Fibroblast of skin of left biceps (primary cell): ENCODE measurements around the gene GNAI1.

ENCODE experiments used
- DNase-seq, 2 experiments: peaks; one replicate each; pipeline ENCODE4 v3.0.0-alpha.2; 2013; ENCODE audit warnings: low read depth in 2 of 2

GNAI1 gene

GRCh38 chr7:80134536-80135308, at the start of gene GNAI1:
Gene GNAI1 (plus strand): TSS chr7:80134831. CDS start chr7:80135161, 330 bp downstream.
- DNase-seq: peak in 1 of 2 experiments; percentile 24

- DNase-seq: peak; percentile 76 to 79
Measured at GRCh38 chr7:80087051-80087770, 47.4 kb upstream of the GNAI1 start.

- no peak for DNase-seq
Measured at GRCh38 chr7:80087771-80088170, 46.9 kb upstream of the GNAI1 start.

GRCh38 chr7:80088705-80089104, 45.9 kb upstream of the GNAI1 start:
- no peak for DNase-seq

- no peak for DNase-seq
Measured at GRCh38 chr7:80089366-80089765, 45.3 kb upstream of the GNAI1 start.

GRCh38 chr7:80093349-80093748, 41.3 kb upstream of the GNAI1 start:
- DNase-seq: no peak

- DNase-seq: no peak
Measured at GRCh38 chr7:80095545-80095944, 39.1 kb upstream of the GNAI1 start.

- no peak for DNase-seq
Measured at GRCh38 chr7:80097756-80098155, 36.9 kb upstream of the GNAI1 start.

GRCh38 chr7:80098795-80099194, 35.8 kb upstream of the GNAI1 start:
- no peak for DNase-seq

- no peak for DNase-seq
Measured at GRCh38 chr7:80100254-80100653, 34.4 kb upstream of the GNAI1 start.

- no peak for DNase-seq
Measured at GRCh38 chr7:80105701-80106408, 28.8 kb upstream of the GNAI1 start.

- DNase-seq: no peak
Measured at GRCh38 chr7:80106498-80107113, 28.0 kb upstream of the GNAI1 start.

GRCh38 chr7:80107278-80107677, 27.4 kb upstream of the GNAI1 start:
- no peak for DNase-seq

- no peak for DNase-seq
Measured at GRCh38 chr7:80110376-80110775, 24.3 kb upstream of the GNAI1 start.

GRCh38 chr7:80114159-80114558, 20.5 kb upstream of the GNAI1 start:
- no peak for DNase-seq

GRCh38 chr7:80124526-80125264, 9.9 kb upstream of the GNAI1 start:
- DNase-seq: no peak

- DNase-seq: no peak
Measured at GRCh38 chr7:80127412-80128160, 7.0 kb upstream of the GNAI1 start.

- no peak for DNase-seq
Measured at GRCh38 chr7:80128918-80129317, 5.7 kb upstream of the GNAI1 start.

GRCh38 chr7:80129785-80130184, 4.8 kb upstream of the GNAI1 start:
- DNase-seq: no peak

GRCh38 chr7:80131675-80132435, 2.8 kb upstream of the GNAI1 start:
- DNase-seq: peak in 1 of 2 experiments; percentile 28
